Panc1 (cell line): ENCODE results near the gene GFER.
A peak's percentile ranks its signal among the peaks of the same experiment; 100 is the strongest.

Experiments
- CTCF ChIP-seq: fragments of 450-650 bp; IDR thresholded peaks from 2 replicates; pipeline ENCODE4 v1.5.1; 2017; ENCODE audit warnings: mild to moderate bottlenecking
- POLR2AphosphoS5 ChIP-seq: IDR thresholded peaks from 2 replicates; pipeline ENCODE4 v1.6.1; 2012; ENCODE audit warnings: mild to moderate bottlenecking, low read depth, low read length, moderate library complexity
- REST ChIP-seq, 2 experiments: IDR thresholded peaks; 2 replicates each; pipeline ENCODE4 v1.6.1; 2011 to 2012; ENCODE audit warnings: low read depth in 2 of 2, control low read depth in 1 of 2, low read length in 1 of 2, mild to moderate bottlenecking in 1 of 2, moderate library complexity in 1 of 2; ENCODE audit not compliant: insufficient read depth in 1 of 2
- SIN3A ChIP-seq: IDR thresholded peaks from 2 replicates; pipeline ENCODE4 v1.6.1; 2012; ENCODE audit warnings: low read depth, mild to moderate bottlenecking, low read length, moderate library complexity, borderline replicate concordance; ENCODE audit not compliant: insufficient read depth
- TCF7L2 ChIP-seq: IDR thresholded peaks from 2 replicates; pipeline ENCODE4 v1.6.1; 2011; ENCODE audit warnings: mild to moderate bottlenecking, low read depth, low read length, inconsistent platforms

- no peak for TF ChIP-seq CTCF
- TF ChIP-seq POLR2AphosphoS5 = peak; percentile 92
- 0 out of 4 replicates have a peak, but pooled peaks of 1 of the 2 experiments have one; percentile 64 for TF ChIP-seq REST (IDR thresholded peaks at IDR 0.05; ENCODE audit: insufficient read depth in 1 of 2, low read depth in 2 of 2, low read length in 1 of 2)
- peak; percentile 92 for TF ChIP-seq SIN3A
- peak; percentile 62; the same call in 1 of the 2 replicates for TF ChIP-seq TCF7L2
Measured at GRCh38 chr16:1971796-1972489, 12.1 kb upstream of the GFER start, which contains the start of gene TBL3.
